ENCODE measurements around the gene TRAF3. TPM values are rescaled to one million over a fixed set of nuclear protein-coding genes. Genes with fewer than 3 reads are reported as not detected.

Gene TRAF3
- total RNA-seq, 1 donor from 2014 or later: 14.0 TPM

GRCh38 chr14:102768223-102769048 lies 8.8 kb upstream of the TRAF3 start:
- Histone ChIP-seq H3K4me3 (no peak overlapping the region), H3K27me3 (no peaks in the 10 kb centered on the region), H3K9me3 (no peaks in the 10 kb centered on the region), H3K27ac (no peak overlapping the region), H3K4me1 (no peaks in the 10 kb centered on the region), H3K36me3 (no peaks in the 10 kb centered on the region)
- no peak for TF ChIP-seq POLR2AphosphoS5 (IDR thresholded peaks at IDR 0.05; ENCODE audit: insufficient read depth in 1 of 2, low read depth in 1 of 2)
- TF ChIP-seq CTCF (IDR thresholded peaks at IDR 0.05): no peak
- no peak for TF ChIP-seq POLR2A (IDR thresholded peaks at IDR 0.05)
- DNase-seq (ENCODE audit: extremely low spot score in 2 of 2): no peak
- intact Hi-C loops (cut with DNase I): no loop called here

- Histone ChIP-seq H3K27ac (no peak overlapping the region), H3K36me3 (no peaks in the 10 kb centered on the region), H3K9me3 (no peaks in the 10 kb centered on the region), H3K4me1 (no peaks in the 10 kb centered on the region), H3K4me3 (no peak overlapping the region), H3K27me3 (no peaks in the 10 kb centered on the region)
- DNase-seq (ENCODE audit: extremely low spot score in 2 of 2): no peak
- intact Hi-C loops (cut with DNase I): no loop called here
- TF ChIP-seq POLR2A (IDR thresholded peaks at IDR 0.05) (no peak), CTCF (IDR thresholded peaks at IDR 0.05) (no peak), POLR2AphosphoS5 (IDR thresholded peaks at IDR 0.05; ENCODE audit: insufficient read depth in 1 of 2, low read depth in 1 of 2) (no peak)
Observed at GRCh38 chr14:102769049-102769327, 8.3 kb upstream of the TRAF3 start.

- Histone ChIP-seq H3K27ac (no peak overlapping the region), H3K9me3 (no peaks in the 10 kb centered on the region), H3K27me3 (no peaks in the 10 kb centered on the region), H3K4me3 (no peak overlapping the region), H3K36me3 (no peaks in the 10 kb centered on the region), H3K4me1 (no peaks in the 10 kb centered on the region)
- DNase-seq (ENCODE audit: extremely low spot score in 2 of 2): no peak
- intact Hi-C loops (cut with DNase I): loop anchor here (10.0 kb wide), 1 partner anchor 144 kb away; no protein-coding TSS in a partner anchor
- TF ChIP-seq CTCF (IDR thresholded peaks at IDR 0.05): no peak
- TF ChIP-seq POLR2AphosphoS5 (IDR thresholded peaks at IDR 0.05; ENCODE audit: insufficient read depth in 1 of 2, low read depth in 1 of 2): no peak
- TF ChIP-seq POLR2A (IDR thresholded peaks at IDR 0.05): no peak
Observed at GRCh38 chr14:102770147-102771123, 6.8 kb upstream of the TRAF3 start.

- DNase-seq (ENCODE audit: extremely low spot score in 2 of 2): no peak
- no peaks in the 10 kb centered on the region for H3K9me3 ChIP-seq
- H3K4me3 ChIP-seq: no peak overlapping the region
- no peaks in the 10 kb centered on the region for H3K4me1 ChIP-seq
- intact Hi-C loops (cut with DNase I): loop anchor here (10.0 kb wide), 1 partner anchor 144 kb away; no protein-coding TSS in a partner anchor
- TF ChIP-seq CTCF (IDR thresholded peaks at IDR 0.05) (no peak), POLR2A (IDR thresholded peaks at IDR 0.05) (no peak), POLR2AphosphoS5 (IDR thresholded peaks at IDR 0.05; ENCODE audit: insufficient read depth in 1 of 2, low read depth in 1 of 2) (no peak)
- no peaks in the 10 kb centered on the region for H3K27me3 ChIP-seq
- no peak overlapping the region for H3K27ac ChIP-seq
- no peaks in the 10 kb centered on the region for H3K36me3 ChIP-seq
Observed at GRCh38 chr14:102771144-102771543, 6.1 kb upstream of the TRAF3 start.
